ENCODE results near the gene CHCHD6.

DNA sequence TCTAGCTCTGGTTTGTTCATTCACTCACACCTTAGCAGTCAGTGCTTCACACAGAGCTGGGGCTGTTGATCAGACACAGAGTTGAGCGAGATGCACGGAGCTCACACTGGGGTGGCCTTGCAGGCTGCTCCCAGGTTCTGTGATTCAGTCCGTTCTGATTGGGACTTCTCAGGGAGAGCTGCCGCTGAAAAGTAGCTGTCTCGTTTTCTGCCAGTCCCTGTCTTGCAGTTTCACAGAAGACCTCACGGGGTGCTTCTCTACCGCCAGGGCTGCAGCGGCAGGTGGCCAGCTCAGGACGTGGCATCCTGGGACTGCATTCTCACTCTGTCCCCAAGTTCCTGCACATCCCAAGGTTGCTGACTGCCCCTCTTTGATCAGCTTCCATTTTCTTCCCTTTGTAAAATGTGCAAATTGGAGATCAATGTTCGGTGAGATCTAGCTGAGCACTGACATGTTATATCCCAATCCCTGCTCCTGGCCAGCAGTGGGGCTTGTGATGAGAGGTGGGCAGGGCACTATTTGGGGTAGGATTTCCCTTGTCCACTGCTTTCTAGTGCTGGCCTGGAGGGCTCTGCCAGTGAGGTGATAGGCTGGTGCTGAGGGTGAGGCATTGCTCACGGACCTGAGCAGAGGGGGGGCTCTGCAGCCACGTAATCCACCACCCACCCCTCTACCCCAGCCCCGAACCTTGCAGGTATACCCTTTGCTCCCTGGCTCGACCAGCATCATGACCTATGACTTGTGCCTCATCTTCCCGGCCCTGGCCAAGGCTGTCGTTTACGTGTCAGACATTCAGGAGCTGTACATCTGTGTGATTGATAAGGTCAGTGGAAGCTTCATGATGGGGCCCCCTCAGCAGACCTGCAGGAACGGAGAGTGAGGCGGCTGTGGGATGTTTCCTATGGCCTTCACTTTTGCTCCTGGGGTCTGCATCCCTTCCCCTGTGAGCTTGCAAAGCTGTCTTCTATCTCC is 43.8 kb upstream of the CHCHD6 start:
- TF ChIP-seq EZH2 (IDR thresholded peaks at IDR 0.05; ENCODE audit: insufficient read depth, poor library complexity, severe bottlenecking) (no peak), EZH2phosphoT487 (IDR thresholded peaks at IDR 0.05; ENCODE audit: insufficient read depth, low read depth) (no peak)
